Stimulated activated CD4-positive, alpha-beta T cell treated with anti-CD3 and anti-CD28 coated beads, Interleukin-1b, Interleukin-23, amount 100 ng/mL, for 48 hours (primary cell): ENCODE data around the gene PYGO2.

Source experiments
- DNase-seq: peaks from one replicate; pipeline ENCODE4 v3.0.0-alpha.2; 2020

Gene PYGO2, protein sequence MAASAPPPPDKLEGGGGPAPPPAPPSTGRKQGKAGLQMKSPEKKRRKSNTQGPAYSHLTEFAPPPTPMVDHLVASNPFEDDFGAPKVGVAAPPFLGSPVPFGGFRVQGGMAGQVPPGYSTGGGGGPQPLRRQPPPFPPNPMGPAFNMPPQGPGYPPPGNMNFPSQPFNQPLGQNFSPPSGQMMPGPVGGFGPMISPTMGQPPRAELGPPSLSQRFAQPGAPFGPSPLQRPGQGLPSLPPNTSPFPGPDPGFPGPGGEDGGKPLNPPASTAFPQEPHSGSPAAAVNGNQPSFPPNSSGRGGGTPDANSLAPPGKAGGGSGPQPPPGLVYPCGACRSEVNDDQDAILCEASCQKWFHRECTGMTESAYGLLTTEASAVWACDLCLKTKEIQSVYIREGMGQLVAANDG

DNA sequence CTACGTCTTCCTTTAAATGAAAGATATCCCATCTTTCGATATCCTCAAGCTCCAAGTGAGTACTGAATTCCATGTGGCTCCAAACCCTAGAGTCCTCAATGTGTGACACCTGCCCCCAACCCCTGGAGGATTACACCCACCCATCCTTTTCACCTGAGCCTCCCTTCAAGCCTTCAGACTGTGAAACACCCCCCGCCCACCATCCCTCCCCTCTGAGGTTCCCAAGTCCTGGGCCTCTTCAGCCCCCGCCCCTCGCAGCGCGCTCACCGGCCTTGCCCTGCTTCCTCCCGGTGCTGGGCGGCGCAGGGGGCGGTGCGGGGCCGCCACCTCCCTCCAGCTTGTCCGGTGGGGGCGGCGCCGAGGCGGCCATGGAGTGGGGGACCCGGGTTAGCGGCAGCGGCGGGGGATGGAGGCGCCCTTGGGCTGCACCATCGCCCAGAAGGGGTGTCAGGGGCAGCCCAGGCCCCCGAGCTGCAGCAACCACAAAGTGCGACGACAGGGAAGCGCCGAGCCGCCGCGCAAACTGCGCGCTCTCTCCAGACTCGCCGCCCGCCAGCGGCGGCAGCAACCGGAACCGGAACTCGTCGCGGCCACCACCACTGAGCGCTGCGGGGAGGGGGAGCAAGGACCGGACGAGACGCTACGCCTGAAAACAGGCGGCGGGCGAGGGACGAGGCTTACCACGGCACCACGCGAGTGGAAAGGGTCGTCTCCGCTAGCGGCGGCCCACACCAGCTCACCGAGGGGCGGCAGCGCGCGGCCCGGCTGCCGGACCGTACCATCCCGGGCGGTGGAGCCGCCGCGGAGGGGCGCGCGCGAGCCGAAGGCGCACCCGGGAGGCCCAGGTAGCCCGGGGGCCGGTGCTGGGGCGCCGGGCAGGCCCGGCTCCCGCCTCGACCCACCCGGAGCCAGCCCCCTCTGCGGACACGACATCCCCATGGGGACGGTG, at the start of gene PYGO2:
Gene PYGO2 (minus strand): TSS at position 576 of the 949 bp plus-strand sequence. CDS start 206 bp downstream, at position 370.
- peak; percentile 82 for DNase-seq

DNA sequence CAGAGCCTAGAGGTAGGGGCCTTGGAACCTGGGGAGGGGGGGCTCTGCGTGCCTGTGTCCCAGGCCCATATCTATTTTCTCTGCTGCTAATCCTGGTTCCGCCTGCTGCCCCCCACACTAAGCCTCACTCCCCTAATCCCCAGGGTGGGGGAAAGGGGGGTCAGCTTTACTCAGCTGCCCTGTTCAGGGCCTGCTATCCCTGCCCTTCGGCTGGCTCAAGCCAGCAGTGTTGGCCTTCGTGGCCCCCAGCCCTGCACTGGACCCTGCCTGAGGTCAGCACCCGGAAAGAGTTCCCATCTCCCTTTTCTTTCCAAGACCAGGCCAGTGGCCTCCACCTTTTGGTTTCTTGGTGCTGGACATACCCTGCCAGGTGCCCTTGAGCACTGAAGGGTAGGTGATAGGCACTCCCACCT, 49.4 kb upstream of the PYGO2 start:
- DNase-seq: no peak

DNA sequence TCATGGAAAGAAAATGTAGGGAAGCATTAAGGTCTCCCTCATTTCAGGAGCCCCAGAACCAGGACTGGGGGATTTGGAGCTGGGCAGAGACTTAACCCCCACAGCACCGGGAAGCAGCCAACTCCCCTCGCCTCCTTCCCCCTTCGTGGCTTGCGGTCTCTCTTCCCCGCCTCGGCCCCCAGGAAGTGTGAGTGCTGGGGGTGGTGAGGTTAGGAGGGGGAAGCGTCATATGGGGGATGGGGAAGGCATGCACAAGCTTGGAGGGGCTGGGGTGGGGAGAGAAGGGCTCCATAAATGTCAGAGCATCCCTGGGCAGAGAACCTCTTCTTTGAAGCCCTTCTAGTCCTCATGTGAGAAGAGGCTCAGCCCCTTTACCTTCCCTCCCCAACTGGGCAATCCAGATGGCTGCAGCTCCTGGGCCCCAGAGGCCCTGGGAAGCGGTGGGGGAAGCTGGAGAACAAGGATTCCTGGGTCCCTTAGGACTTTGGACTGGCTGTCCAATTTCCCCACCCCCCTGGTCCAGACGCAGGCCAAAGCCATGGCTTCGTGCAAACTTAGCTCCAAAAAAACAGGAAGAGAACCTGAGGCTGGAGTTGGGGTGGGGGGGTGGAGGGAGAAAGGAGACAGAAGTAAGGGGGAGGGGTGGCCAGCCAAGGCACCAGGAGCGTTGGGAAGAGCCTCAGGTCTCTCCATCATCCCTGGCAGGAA, 48.8 kb upstream of the PYGO2 start:
- no peak for DNase-seq

DNA sequence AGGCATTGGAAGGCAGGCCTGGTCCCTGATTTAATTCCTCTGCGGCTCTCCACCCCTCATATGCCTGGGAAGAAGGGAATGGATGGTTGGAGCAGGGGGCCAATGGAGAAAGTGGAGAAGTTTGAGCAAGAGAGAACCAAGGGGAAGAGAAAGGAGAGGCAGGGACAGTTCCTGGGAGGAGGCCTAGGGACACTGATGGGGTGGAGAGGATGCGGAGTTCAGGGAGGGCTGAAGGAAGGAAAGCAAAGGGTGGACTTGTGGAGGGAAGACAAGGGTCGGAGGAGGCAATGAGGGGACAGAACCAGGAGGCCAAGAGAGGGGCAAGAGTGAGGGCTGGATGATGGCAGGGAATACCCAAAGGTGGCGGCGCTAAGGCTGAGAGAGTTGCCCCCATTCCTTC, 48.2 kb upstream of the PYGO2 start:
- DNase-seq: no peak

DNA sequence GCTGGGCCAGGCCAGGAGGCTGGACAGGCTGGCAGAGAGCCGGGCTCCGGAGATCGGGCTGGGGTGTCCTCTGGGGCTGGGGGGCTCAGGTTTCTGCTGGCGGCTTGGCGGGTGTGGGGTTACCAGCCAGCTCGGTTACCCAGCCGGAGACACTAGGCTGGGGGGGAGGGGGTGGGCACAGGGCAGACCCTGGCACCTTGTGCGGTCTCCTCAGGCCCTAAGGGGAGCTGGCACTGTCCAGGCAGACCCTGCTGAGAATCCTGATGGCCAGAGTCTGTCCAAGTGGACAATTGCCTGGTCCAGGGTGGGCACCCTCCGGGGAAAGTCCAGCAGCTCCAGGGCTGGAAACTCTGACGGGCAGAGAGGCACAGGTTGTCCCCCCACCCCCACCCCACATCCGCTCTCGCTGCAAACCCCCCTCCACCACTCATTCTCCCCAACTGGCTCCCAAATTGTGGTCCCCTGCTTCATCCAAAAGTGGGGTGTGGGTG, 47.7 kb upstream of the PYGO2 start:
- DNase-seq: no peak

DNA sequence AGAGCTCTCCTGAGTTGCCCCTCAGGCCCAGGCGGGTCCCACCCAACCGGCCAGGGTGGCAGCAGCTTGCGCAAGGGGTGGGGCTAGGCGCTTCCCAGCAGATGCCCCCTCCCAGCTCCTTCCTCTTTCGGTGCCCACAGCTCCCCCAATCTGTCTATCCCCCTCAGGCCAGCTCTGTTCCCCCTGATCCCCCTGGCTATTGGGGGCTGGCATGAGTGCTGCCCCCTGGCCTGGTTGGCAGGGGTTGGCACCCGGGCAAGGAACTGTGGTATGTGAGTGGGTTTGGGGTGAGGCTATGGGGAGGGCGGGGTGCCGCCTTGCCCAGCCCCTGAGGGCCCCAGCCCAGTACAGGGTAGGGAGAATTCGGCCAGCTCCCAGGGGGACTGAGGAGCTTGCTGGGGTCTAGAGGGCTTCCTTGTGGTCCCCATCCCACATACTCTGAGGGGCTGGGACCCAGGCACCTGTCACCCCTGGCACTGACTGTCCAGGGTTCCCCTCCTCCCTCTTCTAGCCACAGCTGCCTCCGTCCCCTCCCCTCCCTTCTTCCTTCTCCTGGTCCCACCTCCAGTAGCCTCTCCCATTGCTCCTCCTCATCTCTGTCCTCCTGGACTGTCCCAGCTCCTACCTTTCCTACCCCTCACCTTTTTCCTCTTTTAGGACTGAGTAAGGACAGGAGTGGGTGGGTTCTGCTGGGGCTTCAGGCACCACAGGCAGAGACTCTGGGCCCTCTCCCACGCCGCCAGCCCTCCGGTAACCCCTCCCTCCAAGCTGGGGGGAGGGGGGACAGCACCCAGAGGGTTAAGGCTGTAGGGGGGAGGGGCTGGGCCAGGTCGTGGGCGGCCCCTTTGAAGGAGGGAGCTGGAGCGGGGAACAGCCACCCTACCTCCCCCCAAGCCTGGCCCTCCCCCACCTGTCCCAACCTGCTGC, 46.7 kb upstream of the PYGO2 start:
- peak; percentile 81 for DNase-seq

DNA sequence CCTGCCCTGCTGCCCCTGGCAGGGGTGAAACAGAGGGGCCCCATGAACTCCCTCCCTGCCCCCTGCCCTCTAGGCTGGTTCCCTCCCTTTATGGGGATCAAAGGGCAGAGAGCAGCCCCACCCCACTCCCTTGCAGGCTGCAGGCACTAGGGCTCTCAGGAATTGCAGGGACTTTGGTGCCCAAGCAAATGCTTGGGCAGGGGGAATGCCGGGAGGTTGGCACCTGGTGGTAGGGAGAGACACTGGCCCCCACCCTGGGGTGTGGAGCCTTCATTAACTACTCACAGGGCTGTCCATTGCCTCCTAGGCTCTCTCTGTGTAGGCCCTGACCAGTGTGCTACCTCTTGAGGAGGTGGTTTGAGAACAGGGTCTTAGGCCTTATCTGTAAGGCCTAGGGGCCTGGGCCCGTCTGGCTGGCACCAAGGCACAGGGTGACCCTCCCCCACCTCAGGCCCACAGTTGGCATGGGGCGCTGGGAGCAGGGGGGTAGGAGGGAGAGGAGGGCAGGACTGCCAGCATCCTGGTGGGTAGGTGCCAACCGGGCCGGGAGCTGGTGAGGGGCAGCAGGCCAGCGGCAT, 45.8 kb upstream of the PYGO2 start:
- no peak for DNase-seq

DNA sequence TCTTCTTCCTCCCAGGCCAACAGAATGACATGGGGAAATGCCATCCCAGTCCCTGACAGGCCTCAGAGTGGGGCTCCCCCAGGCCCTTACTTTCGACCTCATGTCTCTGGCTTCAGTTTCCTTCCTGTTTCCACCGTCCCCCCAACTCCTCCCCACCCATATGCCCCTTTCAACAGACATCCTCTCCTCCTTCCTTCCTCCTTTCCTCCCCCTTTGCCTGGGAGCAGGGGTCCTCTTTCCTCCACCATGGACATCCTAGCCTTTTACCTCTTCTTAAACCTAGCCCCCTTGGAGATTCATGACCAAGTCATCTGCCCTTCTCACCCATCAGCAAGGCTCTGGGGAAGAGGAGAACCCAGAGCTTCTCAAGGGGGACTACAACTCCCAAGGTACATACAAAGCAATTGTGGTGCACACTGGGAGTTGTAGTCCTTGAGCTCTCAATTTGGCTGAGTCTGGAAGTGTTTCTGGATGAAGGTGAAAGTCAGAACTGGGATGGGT, 45.1 kb upstream of the PYGO2 start:
- DNase-seq: no peak

DNA sequence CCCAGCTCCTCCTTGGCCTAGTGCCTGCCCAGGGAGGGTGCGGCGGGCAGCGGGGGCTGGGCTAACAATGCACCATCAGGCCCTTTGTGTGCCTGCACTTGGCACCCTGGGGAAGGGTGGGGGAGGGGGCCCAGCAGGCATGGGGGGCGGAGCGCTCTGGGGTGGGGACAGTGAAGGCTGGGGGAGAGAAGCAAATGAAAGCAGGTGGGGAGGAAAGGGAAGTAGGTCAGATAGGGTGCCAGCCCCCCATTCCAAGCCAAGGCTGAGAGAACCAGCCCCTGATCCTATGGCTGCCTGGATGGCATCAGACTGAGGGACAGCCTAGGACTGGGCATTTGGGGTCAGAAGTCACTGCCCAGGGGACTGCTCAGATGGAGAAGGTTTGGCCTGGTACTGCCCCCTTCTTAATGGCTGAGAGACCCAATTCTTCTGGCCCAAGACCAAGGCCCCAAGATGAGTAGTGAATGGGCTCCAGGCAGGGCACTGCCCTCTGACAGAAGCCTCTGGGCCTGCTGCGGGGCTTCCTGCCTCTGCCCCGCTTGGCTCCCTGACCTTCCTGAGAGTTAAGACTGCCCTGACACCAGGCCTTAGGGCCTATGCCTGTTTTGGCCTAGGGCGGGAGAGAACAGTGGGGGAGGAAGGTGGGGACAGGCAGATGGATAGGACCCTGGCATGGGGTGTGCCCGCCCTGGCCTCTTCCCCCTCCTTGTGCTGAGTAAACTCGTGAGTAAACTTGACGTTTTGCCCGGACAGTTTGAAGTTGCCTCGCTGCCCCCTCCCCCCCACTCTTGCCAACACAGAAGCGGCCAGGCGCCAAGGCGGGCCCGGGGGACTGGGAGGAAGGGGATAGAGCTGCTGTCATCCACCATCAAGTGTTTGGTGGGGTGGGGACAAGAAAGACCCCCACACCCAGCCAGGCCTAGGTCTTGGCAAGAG, 43.8 kb upstream of the PYGO2 start:
- DNase-seq: no peak

DNA sequence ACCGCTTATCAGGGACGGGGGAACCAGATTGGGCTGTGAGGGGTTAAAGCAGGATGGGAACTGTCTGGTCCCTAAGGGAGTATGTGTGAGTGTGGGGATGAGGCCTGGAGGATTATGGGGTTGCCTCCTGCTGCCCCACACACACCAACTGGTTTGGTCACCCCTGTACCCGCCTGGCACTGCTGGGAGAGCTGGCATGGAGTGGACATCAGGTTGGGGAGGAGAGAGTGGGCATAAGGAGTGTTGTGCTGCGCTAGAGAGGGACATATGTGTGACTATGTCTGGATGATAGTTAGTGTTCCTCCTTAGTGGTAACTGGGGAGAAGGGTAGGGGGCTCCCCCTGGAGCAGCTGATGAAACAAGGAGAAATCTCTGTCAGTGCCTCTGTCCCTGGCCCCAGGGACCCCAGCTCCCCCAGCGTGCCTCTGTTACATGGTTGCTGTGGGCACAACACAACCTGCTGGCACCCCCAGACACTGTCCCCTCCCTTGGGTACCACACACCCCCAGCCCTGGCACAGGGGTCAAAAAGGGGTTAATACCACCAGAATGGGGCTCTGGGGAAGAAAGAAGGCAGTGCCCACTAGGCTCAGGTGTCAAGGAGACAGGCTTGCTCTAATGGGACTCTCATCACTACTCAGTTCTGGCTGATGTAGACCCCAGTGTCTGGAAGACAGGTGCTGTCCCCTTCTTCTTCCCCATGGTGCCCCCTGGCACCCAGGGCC, 42.9 kb upstream of the PYGO2 start:
- no peak for DNase-seq

DNA sequence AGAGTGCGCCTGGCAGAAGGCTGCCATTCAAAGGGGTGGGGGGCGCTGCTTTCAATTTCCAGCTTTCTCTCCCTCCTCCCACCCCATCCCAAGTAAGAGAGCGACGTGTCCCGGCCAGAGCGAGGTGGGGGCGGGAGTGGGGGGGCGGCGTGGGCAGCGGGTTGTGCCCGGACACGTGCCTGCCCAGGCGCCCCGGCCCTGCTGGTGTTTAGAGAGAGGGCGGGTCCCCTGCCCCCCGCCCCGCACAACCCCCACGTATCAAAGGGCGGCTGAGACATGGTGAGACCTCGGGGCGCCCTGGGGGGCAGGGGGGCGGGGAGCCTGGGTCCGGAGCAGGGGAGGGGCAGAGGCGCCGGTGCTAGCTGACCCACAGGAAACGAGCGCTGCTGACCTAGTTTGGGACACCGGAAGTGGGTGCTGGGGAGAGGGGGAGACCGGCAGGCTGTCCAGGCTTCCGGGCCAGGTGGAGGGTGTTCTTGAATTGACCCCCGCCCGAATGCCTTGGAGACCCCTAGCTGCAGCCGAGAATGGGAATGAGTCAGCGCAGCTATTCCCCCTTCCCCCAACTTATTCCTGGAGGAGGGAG, 42.3 kb upstream of the PYGO2 start:
- no peak for DNase-seq

DNA sequence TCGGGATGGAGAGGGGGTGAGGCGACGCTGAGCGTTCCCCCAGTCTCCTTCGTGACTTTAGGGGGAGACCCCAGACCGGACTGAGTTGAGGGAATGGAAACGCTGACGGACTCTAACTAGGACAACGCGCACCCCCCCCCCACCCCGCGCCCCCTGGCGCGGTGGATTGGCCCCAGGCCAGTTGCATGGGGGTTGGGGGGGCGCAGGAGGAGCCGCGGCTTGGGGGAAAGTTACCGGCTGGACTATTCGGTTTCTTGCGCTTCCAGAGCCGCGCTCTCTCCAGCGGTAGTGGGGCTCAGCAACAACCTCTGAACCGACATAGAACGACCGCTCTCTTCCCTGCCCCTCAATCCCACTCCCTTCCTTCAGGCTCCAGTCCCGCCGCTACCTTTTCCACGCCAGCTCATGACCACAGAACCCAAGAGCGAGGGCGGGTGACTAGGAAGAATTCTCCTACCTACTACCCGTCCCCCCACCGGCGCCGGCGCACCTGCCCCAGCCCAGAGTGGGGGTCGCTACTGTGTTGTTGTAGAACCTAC, 41.7 kb upstream of the PYGO2 start:
- DNase-seq: no peak

DNA sequence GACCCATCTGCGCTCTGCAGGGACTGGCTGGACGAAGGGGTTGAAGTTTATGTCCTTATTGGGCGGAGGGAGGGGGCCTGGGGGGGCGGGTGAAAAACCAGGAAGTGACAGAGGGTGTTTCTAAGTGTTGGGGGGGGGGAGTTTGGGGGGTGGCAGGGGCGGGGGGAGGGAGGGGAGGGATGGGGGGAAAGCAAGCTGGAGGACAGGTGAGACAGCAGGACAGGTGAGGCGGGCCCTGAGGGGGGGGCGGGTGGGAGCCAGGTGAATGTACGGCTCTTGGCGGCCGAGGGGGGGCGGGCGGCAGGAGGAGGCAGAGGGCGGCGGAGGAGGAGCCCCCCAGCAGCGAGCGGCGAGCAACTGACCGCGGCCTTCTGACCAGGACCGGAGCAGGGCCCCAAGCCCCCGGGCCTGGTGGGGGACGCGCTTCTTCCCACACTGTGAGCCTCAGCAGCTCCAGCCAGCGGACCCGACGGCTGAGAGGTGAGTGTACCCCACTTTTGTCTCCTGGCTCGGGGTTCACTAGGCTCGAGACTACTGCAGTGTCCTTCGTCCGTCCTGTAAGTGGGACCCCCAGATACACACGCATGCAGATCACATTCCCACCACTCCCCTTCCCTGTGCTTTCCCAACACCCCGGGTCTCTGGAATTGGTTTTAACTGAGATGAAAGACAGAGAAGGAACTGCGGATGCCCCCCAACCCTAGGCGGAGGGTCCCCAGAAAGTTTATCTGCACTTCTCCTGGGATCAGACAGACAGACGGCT, 41.1 kb upstream of the PYGO2 start, which contains the start of gene ZBTB7B:
Gene ZBTB7B (plus strand): TSS at position 339 of the 763 bp plus-strand sequence. CDS start 11,859 bp downstream, outside the sequence.
- no peak for DNase-seq

DNA sequence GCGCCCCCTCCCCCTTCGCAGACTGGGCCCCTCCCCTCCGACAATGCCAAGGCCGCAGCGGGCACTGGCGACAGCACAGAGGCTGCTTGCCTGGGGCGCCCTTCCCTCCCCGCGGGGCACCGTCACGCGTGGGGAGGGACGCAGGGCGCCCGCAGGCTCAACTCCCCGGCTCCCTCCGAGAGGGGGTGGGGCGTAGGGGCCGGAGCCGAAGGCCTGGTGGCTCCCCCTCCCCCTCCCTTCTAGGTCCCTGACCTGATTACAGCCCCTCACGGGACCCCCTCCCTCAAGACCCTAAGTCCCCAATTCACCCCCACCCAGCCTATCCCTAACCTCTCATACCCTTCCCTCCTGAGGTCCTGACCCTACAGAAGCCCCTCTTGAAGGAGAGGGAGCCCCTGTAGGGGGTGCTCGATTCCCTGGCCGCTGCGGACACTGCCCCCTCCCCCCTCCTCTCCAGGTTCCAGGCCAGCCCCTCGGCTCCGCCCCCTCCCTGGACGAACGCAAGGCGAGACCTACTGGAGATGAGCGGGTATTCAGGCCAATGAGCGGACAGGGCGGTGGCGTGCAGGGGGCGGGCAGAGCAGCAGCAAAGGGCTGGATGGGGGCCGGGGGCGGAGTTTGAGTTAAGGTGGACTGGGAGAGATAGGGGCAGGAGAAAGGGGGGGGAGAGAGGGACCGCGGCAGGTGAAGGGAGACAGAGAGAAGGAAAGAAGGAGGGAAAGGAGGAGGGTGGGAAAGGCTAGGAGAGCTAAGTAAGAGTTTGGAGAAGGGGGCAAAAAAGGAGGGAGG, 40.3 kb upstream of the PYGO2 start:
- DNase-seq: peak; percentile 99

DNA sequence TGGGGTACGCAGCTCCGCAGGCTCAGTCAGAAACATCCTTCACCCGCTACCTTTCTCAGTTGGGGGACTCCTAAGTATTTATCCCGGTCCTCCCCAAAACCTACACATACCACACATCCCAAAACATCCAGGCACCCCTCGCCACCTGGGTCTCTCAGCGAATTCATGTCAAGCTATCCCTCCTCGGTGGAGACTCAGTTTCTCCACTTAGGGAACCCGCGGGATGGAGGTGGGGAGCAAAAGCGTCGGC, 39.8 kb upstream of the PYGO2 start:
- DNase-seq: no peak

DNA sequence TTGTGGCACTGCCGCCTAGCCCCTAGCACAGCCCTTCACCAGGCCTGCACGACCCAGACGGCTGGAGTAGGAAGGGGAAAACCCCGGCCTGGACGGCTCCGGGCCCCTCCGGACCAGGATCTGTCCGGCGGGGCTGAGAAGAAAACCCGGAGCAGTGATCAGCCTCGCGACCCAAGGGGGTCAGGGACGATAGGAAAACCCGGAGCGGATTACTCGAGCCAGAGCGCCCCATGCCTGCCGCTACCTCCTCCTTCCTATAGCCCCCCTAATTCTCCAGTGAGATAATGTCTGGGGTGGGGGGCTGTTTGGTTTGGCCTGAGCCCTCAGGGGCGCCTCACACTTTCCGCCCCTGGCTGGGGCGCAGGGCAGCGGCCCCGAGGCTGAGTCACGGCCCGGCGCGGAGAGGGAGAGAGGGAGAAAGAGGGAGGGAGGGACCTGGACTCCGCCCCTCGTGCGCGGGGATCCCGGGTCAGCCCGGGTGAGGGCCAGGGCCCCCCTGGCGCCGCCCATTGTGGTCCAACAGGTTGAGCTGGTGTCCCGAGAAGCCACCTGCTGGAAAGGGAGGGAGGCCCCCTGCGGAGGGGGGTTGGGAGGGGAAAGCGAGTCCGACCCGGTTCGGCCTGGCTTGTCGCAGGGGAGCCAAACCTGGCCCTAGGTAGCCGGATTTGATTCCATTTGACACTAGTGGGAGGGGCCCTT, 39.3 kb upstream of the PYGO2 start:
- peak; percentile 88 for DNase-seq

DNA sequence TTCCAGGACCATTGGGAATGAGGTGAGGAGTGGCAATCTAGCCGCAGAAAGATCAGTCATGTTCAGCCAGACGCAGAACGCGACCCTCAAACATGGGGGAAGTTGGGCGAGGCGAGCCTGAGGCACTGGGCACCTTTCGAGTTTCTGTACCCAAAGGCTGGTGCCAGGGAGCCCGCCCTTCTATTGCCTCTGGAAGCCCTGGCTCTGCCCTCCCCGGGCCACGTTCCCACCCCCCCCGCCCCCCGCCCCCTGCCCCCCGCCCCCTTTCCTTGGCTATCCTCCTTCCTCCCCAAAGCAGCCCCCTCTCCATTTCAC, 38.8 kb upstream of the PYGO2 start:
- DNase-seq: no peak
